ENCODE measurements around the gene CHAC1. TPM values are rescaled to one million over a fixed set of nuclear protein-coding genes. Genes with fewer than 3 reads are reported as not detected.

The CHAC1 gene
- polyA plus RNA-seq, 2 of the 4 experiments (the other 2 are of a cell fraction): 4.9 to 22.2 TPM

GRCh38 chr15:41001524-41002214 is 48.4 kb downstream of the CHAC1 start:
- ATAC-seq: peak in 1 of 2 experiments; percentile 74; a peak in 3 of 6 replicates
- WGBS (ENCODE audit: missing lambda C conversion rate): 47% methylated on average over 5 of the region's 5 CpGs
- FAIRE-seq: no peak
- POLR2A ChIA-PET: no interaction called here
- Histone ChIP-seq H3K4me3 (no peak overlapping the region), H3K4me1 (peaks cover 46% of the 10 kb centered on the region), H3K27ac (peak overlapping the region; percentile 72 to 76), H3K4me2 (peak overlapping the region; percentile 60), H3K9me3 (no peaks in the 10 kb centered on the region)
- peak; percentile 46 for TF ChIP-seq USF2 (IDR thresholded peaks at IDR 0.05)
- TF ChIP-seq SREBF2 (IDR thresholded peaks at IDR 0.05): no peak
- TF ChIP-seq RFX5 (IDR thresholded peaks at IDR 0.05): no peak
- TF ChIP-seq ZNF302 (CRISPR knock-in tag; IDR thresholded peaks at IDR 0.05): no peak
- TF ChIP-seq EHMT2 (IDR thresholded peaks at IDR 0.05; ENCODE audit: low read depth): no peak
- DNase-seq (ENCODE audit: low read depth in 1 of 2, low spot score in 1 of 2): peak in 1 of 2 experiments; percentile 57
- CTCF ChIA-PET: interaction anchor here (1.4 kb wide), 2 partner anchors 59 to 96 kb away, joined by 3 to 5 read pairs; no protein-coding TSS in a partner anchor

- FAIRE-seq (no peak), ATAC-seq (no peak), DNase-seq (ENCODE audit: low read depth in 1 of 2, low spot score in 1 of 2) (no peak)
- Histone ChIP-seq H3K9me3 (no peaks in the 10 kb centered on the region), H3K4me1 (peaks cover 29% of the 10 kb centered on the region), H3K27ac (no peak overlapping the region), H3K4me2 (no peak overlapping the region), H3K4me3 (no peak overlapping the region)
- WGBS (ENCODE audit: missing lambda C conversion rate): 94% methylated on average over 3 of the region's 3 CpGs
- TF ChIP-seq ZNF302 (CRISPR knock-in tag; IDR thresholded peaks at IDR 0.05) (no peak), CHD2 (IDR thresholded peaks at IDR 0.05; ENCODE audit: low read length, partially characterized antibody) (no peak), FOSL2 (IDR thresholded peaks at IDR 0.05) (no peak), FOSL2 (CRISPR knock-in tag; IDR thresholded peaks at IDR 0.05) (no peak), NR3C1 (IDR thresholded peaks at IDR 0.05) (no peak), ZC3H11A (IDR thresholded peaks at IDR 0.05) (no peak), CBX2 (IDR thresholded peaks at IDR 0.05; ENCODE audit: borderline replicate concordance, low read depth) (no peak), KDM5A (IDR thresholded peaks at IDR 0.05) (no peak), JUNB (IDR thresholded peaks at IDR 0.05) (no peak), MAZ (IDR thresholded peaks at IDR 0.05; ENCODE audit: borderline replicate concordance, low read depth, low read length) (no peak), EHMT2 (IDR thresholded peaks at IDR 0.05; ENCODE audit: low read depth) (no peak), JUN (IDR thresholded peaks at IDR 0.05) (no peak), TFCP2L1 (CRISPR knock-in tag; IDR thresholded peaks at IDR 0.05) (no peak), CTCF (IDR thresholded peaks at IDR 0.05) (no peak), BHLHE40 (IDR thresholded peaks at IDR 0.05; ENCODE audit: low read depth, low read length) (no peak), RAD21 (conservative IDR thresholded peaks at IDR 0.05 in 1 of 2, IDR thresholded peaks at IDR 0.05 in 1 of 2) (no peak)
- POLR2A ChIA-PET: no interaction called here
- CTCF ChIA-PET: interaction anchor here (0.9 to 1.7 kb wide), 3 partner anchors 17 to 100 kb away, joined by 4 to 6 read pairs (median 5); no protein-coding TSS in a partner anchor
These were observed 51.2 kb downstream of the CHAC1 start for GRCh38 chr15:41004490-41004889.

Small RNAs within 50 kb of the gene (small RNA-seq; reads per million reads assigned to genes)
- 0 reads per million in 6 experiments for gene ISCA1P4

Other genes starting within 250 kb of the CHAC1 start
- 13.4 and 15.4 TPM in 2 replicates for gene RMDN3, start 198.2 kb upstream of the CHAC1 start, polyA plus RNA-seq (2011; rRNA removed)
- gene RMDN3, start 198.2 kb upstream of the CHAC1 start, polyA plus RNA-seq (2017; fragmentation: RNase III; extraction: RNeasy Plus Mini Kit Qiagen cat#74134 plus additional on column Dnase treatment): 16.9 to 17.9 TPM (median 17.2 TPM) in 3 replicates
- 6.9 and 7.7 TPM in 2 replicates for gene GCHFR, start 189.4 kb upstream of the CHAC1 start, polyA plus RNA-seq (2011; rRNA removed)
- 6.9 to 9.7 TPM (median 7.7 TPM) in 3 replicates for gene GCHFR, start 189.4 kb upstream of the CHAC1 start, polyA plus RNA-seq (2017; fragmentation: RNase III; extraction: RNeasy Plus Mini Kit Qiagen cat#74134 plus additional on column Dnase treatment)
- 0.10 and 0.11 TPM in 2 replicates for gene C15orf62, start 183.5 kb upstream of the CHAC1 start, polyA plus RNA-seq (2011; rRNA removed)
- gene C15orf62, start 183.5 kb upstream of the CHAC1 start, polyA plus RNA-seq (2017; fragmentation: RNase III; extraction: RNeasy Plus Mini Kit Qiagen cat#74134 plus additional on column Dnase treatment): 0.05 to 0.13 TPM (median 0.09 TPM) in 3 replicates
- 15.6 and 20.5 TPM in 2 replicates for gene ZFYVE19, start 146.4 kb upstream of the CHAC1 start, polyA plus RNA-seq (2011; rRNA removed)
- gene ZFYVE19, start 146.4 kb upstream of the CHAC1 start, polyA plus RNA-seq (2017; fragmentation: RNase III; extraction: RNeasy Plus Mini Kit Qiagen cat#74134 plus additional on column Dnase treatment): 21.1 to 25.6 TPM (median 23.7 TPM) in 3 replicates
- 17.7 and 24.4 TPM in 2 replicates for gene DNAJC17, start 146.0 kb upstream of the CHAC1 start, polyA plus RNA-seq (2011; rRNA removed)
- gene DNAJC17, start 146.0 kb upstream of the CHAC1 start, polyA plus RNA-seq (2017; fragmentation: RNase III; extraction: RNeasy Plus Mini Kit Qiagen cat#74134 plus additional on column Dnase treatment): 19.2 to 22.3 TPM (median 19.5 TPM) in 3 replicates
- gene PPP1R14D, start 124.8 kb upstream of the CHAC1 start, polyA plus RNA-seq (2011; rRNA removed): 0.86 and 1.1 TPM in 2 replicates
- 0.21 to 0.46 TPM (median 0.45 TPM) in 3 replicates for gene PPP1R14D, start 124.8 kb upstream of the CHAC1 start, polyA plus RNA-seq (2017; fragmentation: RNase III; extraction: RNeasy Plus Mini Kit Qiagen cat#74134 plus additional on column Dnase treatment)
- 0.79 and 0.99 TPM in 2 replicates for gene SPINT1, start 109.4 kb upstream of the CHAC1 start, polyA plus RNA-seq (2011; rRNA removed)
- gene SPINT1, start 109.4 kb upstream of the CHAC1 start, polyA plus RNA-seq (2017; fragmentation: RNase III; extraction: RNeasy Plus Mini Kit Qiagen cat#74134 plus additional on column Dnase treatment): 0.28 to 0.80 TPM (median 0.54 TPM) in 3 replicates
- 13.0 and 13.9 TPM in 2 replicates for gene RHOV, start 79.2 kb upstream of the CHAC1 start, polyA plus RNA-seq (2011; rRNA removed)
- gene RHOV, start 79.2 kb upstream of the CHAC1 start, polyA plus RNA-seq (2017; fragmentation: RNase III; extraction: RNeasy Plus Mini Kit Qiagen cat#74134 plus additional on column Dnase treatment): 4.9 to 7.6 TPM (median 6.9 TPM) in 3 replicates
- 9.0 and 10.7 TPM in 2 replicates for gene VPS18, start 59.0 kb upstream of the CHAC1 start, polyA plus RNA-seq (2011; rRNA removed)
- gene VPS18, start 59.0 kb upstream of the CHAC1 start, polyA plus RNA-seq (2017; fragmentation: RNase III; extraction: RNeasy Plus Mini Kit Qiagen cat#74134 plus additional on column Dnase treatment): 12.4 to 15.2 TPM (median 14.6 TPM) in 3 replicates
- gene DLL4, start 24.1 kb upstream of the CHAC1 start, polyA plus RNA-seq (2011; rRNA removed): 0.09 and 0.16 TPM in 2 replicates
- 0.09 to 0.28 TPM (median 0.13 TPM) in 3 replicates for gene DLL4, start 24.1 kb upstream of the CHAC1 start, polyA plus RNA-seq (2017; fragmentation: RNase III; extraction: RNeasy Plus Mini Kit Qiagen cat#74134 plus additional on column Dnase treatment)
- 6.7 and 11.6 TPM in 2 replicates for gene INO80, start 162.8 kb downstream of the CHAC1 start, polyA plus RNA-seq (2011; rRNA removed)
- 10.9 to 14.0 TPM (median 13.7 TPM) in 3 replicates for gene INO80, start 162.8 kb downstream of the CHAC1 start, polyA plus RNA-seq (2017; fragmentation: RNase III; extraction: RNeasy Plus Mini Kit Qiagen cat#74134 plus additional on column Dnase treatment)